Muscle layer of duodenum (tissue), 2 donors: ENCODE data around the gene ABTB2.
"Not testable (repeated sequence)": the region's sequence is repeated elsewhere in the genome, so short reads cannot be mapped to it uniquely, and the experiment has no call there.

Experiments used
- H3K27ac ChIP-seq: one replicate; pipeline ENCODE4 v1.7.0; 2013; ENCODE audit warnings: mild to moderate bottlenecking, low read length
- H3K27me3 ChIP-seq: one replicate; pipeline ENCODE4 v1.7.0; 2013; ENCODE audit warnings: low read depth, mild to moderate bottlenecking, control low read depth, low read length
- H3K36me3 ChIP-seq, 2 donors: one replicate each; pipeline ENCODE4 v1.7.0; 2013; ENCODE audit warnings: low read length in 2 of 2, control low read depth in 1 of 2, mild to moderate bottlenecking in 1 of 2; ENCODE audit not compliant: insufficient read depth in 2 of 2, control insufficient read depth in 1 of 2
- H3K4me1 ChIP-seq, 2 donors: one replicate each; pipeline ENCODE4 v1.7.0; 2013; ENCODE audit warnings: low read length in 2 of 2, mild to moderate bottlenecking in 2 of 2, control low read depth in 1 of 2, moderate library complexity in 1 of 2; ENCODE audit not compliant: insufficient read depth in 2 of 2, control insufficient read depth in 1 of 2
- H3K4me3 ChIP-seq, 2 donors: one replicate each; pipeline ENCODE4 v1.7.0; 2013; ENCODE audit warnings: low read length in 2 of 2, low read depth in 1 of 2, mild to moderate bottlenecking in 1 of 2
- H3K9me3 ChIP-seq, 2 donors: one replicate each; pipeline ENCODE4 v1.7.0; 2013; ENCODE audit warnings: low read length in 2 of 2, control low read depth in 1 of 2, mild to moderate bottlenecking in 1 of 2; ENCODE audit not compliant: control insufficient read depth in 1 of 2
- donor health status: healthy.

Gene ABTB2

GRCh38 chr11:34386356-34386755 is 28.5 kb upstream of the ABTB2 start:
- H3K27ac ChIP-seq, H3K36me3 ChIP-seq, H3K4me1 ChIP-seq, H3K27me3 ChIP-seq, H3K4me3 ChIP-seq, H3K9me3 ChIP-seq: not testable (repeated sequence)

- Histone ChIP-seq H3K4me1 (no peaks in the 10 kb centered on the region), H3K4me3 (no peak overlapping the region), H3K36me3 (no peaks in the 10 kb centered on the region), H3K27me3 (no peaks in the 10 kb centered on the region), H3K27ac (no peak overlapping the region), H3K9me3 (peaks cover 0 to 6% of the 10 kb centered on the region in 2 donors)
Observed at GRCh38 chr11:34382532-34383276, 24.9 kb upstream of the ABTB2 start.

GRCh38 chr11:34381775-34382174 is 24.0 kb upstream of the ABTB2 start:
- Histone ChIP-seq H3K9me3 (peaks cover 3 to 16% of the 10 kb centered on the region in 2 donors), H3K4me3 (no peak overlapping the region), H3K27me3 (no peaks in the 10 kb centered on the region)

GRCh38 chr11:34380696-34381095 is 22.9 kb upstream of the ABTB2 start:
- Histone ChIP-seq H3K27ac (no peak overlapping the region), H3K4me3 (no peak overlapping the region), H3K36me3 (no peaks in the 10 kb centered on the region), H3K9me3 (peaks cover 3 to 20% of the 10 kb centered on the region in 2 donors), H3K4me1 (no peaks in the 10 kb centered on the region), H3K27me3 (no peaks in the 10 kb centered on the region)

More at GRCh38 chr11:34381775-34382174, 24.0 kb upstream of the ABTB2 start:
- H3K4me1 ChIP-seq: no peaks in the 10 kb centered on the region
- H3K36me3 ChIP-seq: no peaks in the 10 kb centered on the region
- no peak overlapping the region for H3K27ac ChIP-seq

- no peaks in the 10 kb centered on the region for H3K4me1 ChIP-seq
- H3K27ac ChIP-seq: no peak overlapping the region
- no peaks in the 10 kb centered on the region for H3K27me3 ChIP-seq
- H3K4me3 ChIP-seq: no peak overlapping the region
- H3K9me3 ChIP-seq: peaks cover 3 to 20% of the 10 kb centered on the region in 2 donors
- no peaks in the 10 kb centered on the region for H3K36me3 ChIP-seq
Observed at GRCh38 chr11:34379539-34379938, 21.7 kb upstream of the ABTB2 start.

- Histone ChIP-seq H3K27me3 (no peaks in the 10 kb centered on the region), H3K4me1 (no peaks in the 10 kb centered on the region), H3K9me3 (peaks cover 3 to 20% of the 10 kb centered on the region in 2 donors), H3K4me3 (no peak overlapping the region), H3K27ac (no peak overlapping the region), H3K36me3 (no peaks in the 10 kb centered on the region)
Observed at GRCh38 chr11:34379079-34379478, 21.3 kb upstream of the ABTB2 start.

- H3K4me1 ChIP-seq: no peaks in the 10 kb centered on the region
- no peak overlapping the region for H3K27ac ChIP-seq
- no peaks in the 10 kb centered on the region for H3K27me3 ChIP-seq
- no peak overlapping the region for H3K4me3 ChIP-seq
- H3K9me3 ChIP-seq: peaks cover 3 to 20% of the 10 kb centered on the region in 2 donors
- no peaks in the 10 kb centered on the region for H3K36me3 ChIP-seq
Observed at GRCh38 chr11:34373727-34374126, 15.9 kb upstream of the ABTB2 start.

GRCh38 chr11:34366522-34366921 is 8.7 kb upstream of the ABTB2 start:
- H3K9me3 ChIP-seq: no peaks in the 10 kb centered on the region
- no peak overlapping the region for H3K27ac ChIP-seq
- H3K27me3 ChIP-seq: no peaks in the 10 kb centered on the region
- H3K36me3 ChIP-seq: no peaks in the 10 kb centered on the region
- no peak overlapping the region for H3K4me3 ChIP-seq
- H3K4me1 ChIP-seq: no peaks in the 10 kb centered on the region

- H3K27ac ChIP-seq: no peak overlapping the region
Observed at GRCh38 chr11:34364102-34364501, 6.3 kb upstream of the ABTB2 start.

GRCh38 chr11:34363363-34364084 is 5.7 kb upstream of the ABTB2 start:
- Histone ChIP-seq H3K36me3 (no peaks in the 10 kb centered on the region), H3K27me3 (no peaks in the 10 kb centered on the region), H3K27ac (no peak overlapping the region), H3K4me3 (no peak overlapping the region), H3K4me1 (peaks cover 0 to 5% of the 10 kb centered on the region in 2 donors), H3K9me3 (no peaks in the 10 kb centered on the region)

More at GRCh38 chr11:34364102-34364501, 6.3 kb upstream of the ABTB2 start:
- Histone ChIP-seq H3K27me3 (no peaks in the 10 kb centered on the region), H3K4me1 (no peaks in the 10 kb centered on the region), H3K4me3 (no peak overlapping the region), H3K9me3 (no peaks in the 10 kb centered on the region), H3K36me3 (no peaks in the 10 kb centered on the region)

- Histone ChIP-seq H3K4me3 (no peak overlapping the region), H3K27ac (no peak overlapping the region), H3K9me3 (no peaks in the 10 kb centered on the region), H3K36me3 (no peaks in the 10 kb centered on the region), H3K27me3 (peaks cover 4% of the 10 kb centered on the region), H3K4me1 (peaks cover 9 to 26% of the 10 kb centered on the region in 2 donors)
Observed at GRCh38 chr11:34360046-34360445, 2.2 kb upstream of the ABTB2 start.
